IMR-90 (cell line): ENCODE data around the gene RAC3. TPM values are rescaled to one million over a fixed set of nuclear protein-coding genes. Genes with fewer than 3 reads are reported as not detected.

Experiments used
- ATAC-seq: fragments of 200-7000 bp; cut with Tn5 transposase; 2 replicates; pipeline ENCODE4 v1.9.1; 2020; ENCODE audit warnings: low read depth, mild to moderate bottlenecking, moderate library complexity
- BruUV-seq: library from RNA; stranded (reverse); fragments of 400-500 nt; replicated peaks from 2 replicates; lab custom pipeline; 2021; lab: Mats Ljungman, UMichigan
- CTCF ChIA-PET: fragments of 300-600 bp; formaldehyde crosslinking; extraction: SDS; loops from one replicate; lab custom pipeline; 2021; ENCODE audit warnings: antibody characterized with exemption; lab: Yijun Ruan, JAX
- POLR2A ChIA-PET: fragments of 300-600 bp; sonication (Branson Sonifier 250); formaldehyde crosslinking; loops from one replicate; lab custom pipeline; 2022; ENCODE audit warnings: antibody characterized with exemption; ENCODE audit not compliant: unreplicated experiment; lab: Charles Lee
- DNase-seq: peaks from one replicate; pipeline ENCODE4 v3.0.0; 2013
- H2AFZ ChIP-seq: replicated peaks from 2 replicates; pipeline ENCODE3; 2013; ENCODE audit warnings: low read length, mild to moderate bottlenecking; ENCODE audit not compliant: poor library complexity
- H2AK5ac ChIP-seq: 2 replicates; pipeline ENCODE4 v1.6.1; 2013; ENCODE audit warnings: low read depth, low read length, inconsistent platforms
- H2AK9ac ChIP-seq: replicated peaks from 2 replicates; pipeline ENCODE3; 2013; ENCODE audit warnings: mild to moderate bottlenecking, low read depth, low read length, moderate library complexity; ENCODE audit not compliant: poor library complexity
- H2BK120ac ChIP-seq: 2 replicates; pipeline ENCODE4 v1.6.1; 2013; ENCODE audit warnings: low read depth, low read length, inconsistent platforms
- H2BK15ac ChIP-seq: 3 replicates; pipeline ENCODE4 v1.6.1; 2013; ENCODE audit warnings: low read depth, low read length, inconsistent platforms
- H2BK20ac ChIP-seq: 2 replicates; pipeline ENCODE4 v1.6.1; 2013; ENCODE audit warnings: low read depth, mild to moderate bottlenecking, inconsistent platforms, low read length, moderate library complexity
- H2BK5ac ChIP-seq: 2 replicates; pipeline ENCODE4 v1.6.1; 2013; ENCODE audit warnings: mild to moderate bottlenecking, low read depth, low read length, inconsistent platforms; ENCODE audit not compliant: poor library complexity, severe bottlenecking
- H3K14ac ChIP-seq: replicated peaks from 2 replicates; pipeline ENCODE4 v1.6.1; 2013; ENCODE audit warnings: low read depth, low read length, inconsistent platforms
- H3K18ac ChIP-seq: 2 replicates; pipeline ENCODE4 v1.6.1; 2013; ENCODE audit warnings: low read depth, low read length, control low read depth
- H3K23ac ChIP-seq: 2 replicates; pipeline ENCODE4 v1.6.1; 2013; ENCODE audit warnings: low read depth, low read length, inconsistent platforms
- H3K27ac ChIP-seq: 2 replicates; pipeline ENCODE4 v1.5.1; 2013; ENCODE audit warnings: mild to moderate bottlenecking, control low read depth, low read length; ENCODE audit not compliant: insufficient read depth
- H3K27me3 ChIP-seq: 2 replicates; pipeline ENCODE4 v1.6.1; 2013; ENCODE audit warnings: low read length; ENCODE audit not compliant: control insufficient read depth, insufficient read depth
- H3K36me3 ChIP-seq: 2 replicates; pipeline ENCODE4 v1.6.1; 2013; ENCODE audit warnings: low read length, mixed read lengths; ENCODE audit not compliant: control insufficient read depth, insufficient read depth
- H3K4ac ChIP-seq: 2 replicates; pipeline ENCODE4 v1.6.1; 2013; ENCODE audit warnings: low read depth, low read length, inconsistent platforms
- H3K4me1 ChIP-seq: 2 replicates; pipeline ENCODE4 v1.6.1; 2013; ENCODE audit warnings: low read length, mixed read lengths; ENCODE audit not compliant: control insufficient read depth, insufficient read depth
- H3K4me2 ChIP-seq: 2 replicates; pipeline ENCODE4 v1.6.1; 2013; ENCODE audit warnings: low read depth, mild to moderate bottlenecking, control low read depth, low read length, moderate library complexity
- H3K4me3 ChIP-seq: 2 replicates; pipeline ENCODE4 v1.5.1; 2013; ENCODE audit warnings: low read depth, mild to moderate bottlenecking, control low read depth, low read length, moderate library complexity; ENCODE audit not compliant: insufficient read depth
- H3K56ac ChIP-seq: 2 replicates; pipeline ENCODE4 v1.6.1; 2013; ENCODE audit warnings: low read length, inconsistent platforms; ENCODE audit not compliant: insufficient read depth; ENCODE audit errors: extremely low read depth
- H3K79me1 ChIP-seq, 2 experiments: 2 replicates each; pipeline ENCODE4 v1.6.1; 2013; ENCODE audit warnings: low read length in 2 of 2, inconsistent platforms in 1 of 2, low read depth in 1 of 2
- H3K9ac ChIP-seq: 2 replicates; pipeline ENCODE4 v1.6.1; 2013; ENCODE audit warnings: low read depth, low read length, control low read depth
- H3K9me1 ChIP-seq: 2 replicates; pipeline ENCODE4 v1.6.1; 2013; ENCODE audit warnings: low read length, inconsistent platforms; ENCODE audit not compliant: insufficient read depth
- H3K9me3 ChIP-seq: 2 replicates; pipeline ENCODE4 v1.6.1; 2013; ENCODE audit warnings: low read length; ENCODE audit not compliant: control insufficient read depth, insufficient read depth
- H4K20me1 ChIP-seq: 2 replicates; pipeline ENCODE4 v1.6.1; 2013; ENCODE audit warnings: low read length, inconsistent platforms; ENCODE audit not compliant: insufficient read depth
- H4K5ac ChIP-seq: 2 replicates; pipeline ENCODE4 v1.6.1; 2013; ENCODE audit warnings: mild to moderate bottlenecking, low read depth, low read length, control low read depth
- H4K8ac ChIP-seq, 2 experiments: 2 replicates each; pipeline ENCODE4 v1.6.1; 2013; ENCODE audit warnings: low read depth in 2 of 2, low read length in 2 of 2, control low read depth in 1 of 2, inconsistent platforms in 1 of 2
- H4K91ac ChIP-seq: 2 replicates; pipeline ENCODE4 v1.6.1; 2013; ENCODE audit warnings: low read depth, low read length, inconsistent platforms; ENCODE audit not compliant: insufficient read depth
- BHLHE40 ChIP-seq: fragments of 150-350 bp; IDR thresholded peaks from 2 replicates; pipeline ENCODE4 v1.6.1; 2016; ENCODE audit warnings: mild to moderate bottlenecking, low read depth, low read length
- CHD1 ChIP-seq: IDR thresholded peaks from 2 replicates; pipeline ENCODE4 v1.6.1; 2012; ENCODE audit warnings: low read depth, low read length, improper control_type of control experiment
- ELK1 ChIP-seq: fragments of 150-350 bp; IDR thresholded peaks from 2 replicates; pipeline ENCODE4 v1.6.1; 2016; ENCODE audit warnings: low read depth, mild to moderate bottlenecking, low read length, moderate library complexity, borderline replicate concordance
- MAZ ChIP-seq: IDR thresholded peaks from 2 replicates; pipeline ENCODE4 v1.6.1; 2012; ENCODE audit warnings: low read depth, mild to moderate bottlenecking, low read length, improper control_type of control experiment, moderate library complexity, borderline replicate concordance
- MXI1 ChIP-seq: IDR thresholded peaks from 2 replicates; pipeline ENCODE4 v1.6.1; 2012; ENCODE audit warnings: low read depth, mild to moderate bottlenecking, low read length, moderate library complexity, borderline replicate concordance
- NFE2L2 ChIP-seq: fragments of 150-350 bp; IDR thresholded peaks from 2 replicates; pipeline ENCODE4 v1.6.1; 2016; ENCODE audit warnings: low read depth, mild to moderate bottlenecking, low read length
- POLR2A ChIP-seq: IDR thresholded peaks from 2 replicates; pipeline ENCODE4 v1.6.1; 2012; ENCODE audit warnings: mild to moderate bottlenecking, low read depth, low read length
- RAD21 ChIP-seq: IDR thresholded peaks from 2 replicates; pipeline ENCODE4 v1.6.1; 2012; ENCODE audit warnings: low read length, improper control_type of control experiment
- RFX5 ChIP-seq: IDR thresholded peaks from 2 replicates; pipeline ENCODE4 v1.8.0; 2012; ENCODE audit warnings: low read depth, mild to moderate bottlenecking, low read length, moderate library complexity
- WGBS, 2 experiments: methylation state at CpG; one replicate each; pipeline versions ENCODE4 v1.1.5 to v1.1.7; 2013; ENCODE audit warnings: missing lambda C conversion rate in 2 of 2; ENCODE audit not compliant: insufficient read length in 1 of 2; ENCODE audit errors: extremely low coverage in 2 of 2; 5-methylcytosine and 5-hydroxymethylcytosine counted together
- dilution Hi-C: fragments of 300-500 bp; cut with HindIII; formaldehyde crosslinking; loops from one replicate; pipeline ENCODE4 v1.14.3; 2018; ENCODE audit warnings: low sequenced_read_pairs; ENCODE audit not compliant: unreplicated experiment
- in situ Hi-C: fragments of 300-500 bp; cut with MboI; formaldehyde crosslinking; loops from 3 replicates; pipeline ENCODE4 v1.14.3; 2019; ENCODE audit warnings: low sequenced_read_pairs, inconsistent platforms, mixed read lengths
- intact Hi-C: fragments of 100-400 bp; cut with micrococcal nuclease; formaldehyde crosslinking; loops from 2 replicates; pipeline ENCODE4 v1.10.0; 2022
- polyA plus RNA-seq, 3 experiments: library from polyadenylated mRNA; depleted of rRNA; stranded (reverse); fragments of >200 nt; gene quantifications; 2 replicates each; pipeline ENCODE4 v1.2.3, GENCODE V29; 2012; ENCODE audit warnings: low replicate concordance in 1 of 3
- total RNA-seq: library from RNA; depleted of rRNA; stranded (reverse); fragments of >200 nt; gene quantifications from 2 replicates; pipeline ENCODE4 v1.2.3, GENCODE V29; 2012
- TF ChIP-seq, protein P1 (sequence below): conservative IDR thresholded peaks from 2 replicates; pipeline ENCODE4 v1.5.1; 2012; ENCODE audit warnings: mild to moderate bottlenecking, low read depth, low read length, improper control_type of control experiment

Gene RAC3
- total and polyA plus RNA-seq, 2 of the 4 experiments (the other 2 are of a cell fraction): 5.7 to 23.4 TPM

GRCh38 chr17:82045936-82046484 lies 14.5 kb downstream of the RAC3 start:
- H2BK120ac ChIP-seq: no peak overlapping the region
- CTCF ChIA-PET: no interaction called here
- H4K20me1 ChIP-seq: peaks cover 3% of the 10 kb centered on the region
- no peak for ATAC-seq
- no peak overlapping the region for H3K4me2 ChIP-seq
- 90% methylated on average over 8 of the region's 14 CpGs; no CpG with 5 or more reads in 1 of the 2 experiments for WGBS, 2 experiments
- no peaks in the 10 kb centered on the region for H3K9me3 ChIP-seq
- in situ Hi-C loops: no loop called here
- POLR2A ChIA-PET: no interaction called here
- H3K4ac ChIP-seq: no peak overlapping the region
- no peak overlapping the region for H3K14ac ChIP-seq
- no peak overlapping the region for H2BK5ac ChIP-seq
- H3K27ac ChIP-seq: no peak overlapping the region
- H2BK20ac ChIP-seq: no peak overlapping the region
- no TSS peak for BruUV-seq
- peaks cover 10% of the 10 kb centered on the region for H3K4me1 ChIP-seq
- H3K79me1 ChIP-seq: peaks cover 10 to 15% of the 10 kb centered on the region in 2 experiments
- H4K8ac ChIP-seq: no peak overlapping the region
- H3K23ac ChIP-seq: no peak overlapping the region
- H3K18ac ChIP-seq: no peak overlapping the region
- H3K56ac ChIP-seq: no peak overlapping the region
- H3K36me3 ChIP-seq: peaks cover 30% of the 10 kb centered on the region
- no peaks in the 10 kb centered on the region for H3K27me3 ChIP-seq
- dilution Hi-C loops: no loop called here
- intact Hi-C loops: no loop called here
- no peak overlapping the region for H2AFZ ChIP-seq
- TF ChIP-seq MAZ: no peak
- no peak for TF ChIP-seq MXI1
- TF ChIP-seq POLR2A: no peak
- no peak for TF ChIP-seq RFX5
- TF ChIP-seq RAD21: no peak
- no peak for TF ChIP-seq NFE2L2
- no peak for TF ChIP-seq BHLHE40
- no peak for TF ChIP-seq CHD1
- no peak for TF ChIP-seq ELK1
- TF ChIP-seq, protein P1, sequence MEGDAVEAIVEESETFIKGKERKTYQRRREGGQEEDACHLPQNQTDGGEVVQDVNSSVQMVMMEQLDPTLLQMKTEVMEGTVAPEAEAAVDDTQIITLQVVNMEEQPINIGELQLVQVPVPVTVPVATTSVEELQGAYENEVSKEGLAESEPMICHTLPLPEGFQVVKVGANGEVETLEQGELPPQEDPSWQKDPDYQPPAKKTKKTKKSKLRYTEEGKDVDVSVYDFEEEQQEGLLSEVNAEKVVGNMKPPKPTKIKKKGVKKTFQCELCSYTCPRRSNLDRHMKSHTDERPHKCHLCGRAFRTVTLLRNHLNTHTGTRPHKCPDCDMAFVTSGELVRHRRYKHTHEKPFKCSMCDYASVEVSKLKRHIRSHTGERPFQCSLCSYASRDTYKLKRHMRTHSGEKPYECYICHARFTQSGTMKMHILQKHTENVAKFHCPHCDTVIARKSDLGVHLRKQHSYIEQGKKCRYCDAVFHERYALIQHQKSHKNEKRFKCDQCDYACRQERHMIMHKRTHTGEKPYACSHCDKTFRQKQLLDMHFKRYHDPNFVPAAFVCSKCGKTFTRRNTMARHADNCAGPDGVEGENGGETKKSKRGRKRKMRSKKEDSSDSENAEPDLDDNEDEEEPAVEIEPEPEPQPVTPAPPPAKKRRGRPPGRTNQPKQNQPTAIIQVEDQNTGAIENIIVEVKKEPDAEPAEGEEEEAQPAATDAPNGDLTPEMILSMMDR: no peak
- H4K5ac ChIP-seq: no peak overlapping the region
- no peak overlapping the region for H2AK9ac ChIP-seq
- no peak overlapping the region for H2AK5ac ChIP-seq
- H3K9me1 ChIP-seq: peaks cover 14% of the 10 kb centered on the region
- no peak overlapping the region for H4K91ac ChIP-seq
- no peak overlapping the region for H3K9ac ChIP-seq
- no peak overlapping the region for H3K4me3 ChIP-seq
- no peak overlapping the region for H2BK15ac ChIP-seq
- DNase-seq: no peak
